GM18499 (cell line): ENCODE measurements around the gene DISC1.

Experiments used
- ATAC-seq: cut with Tn5 transposase; IDR thresholded peaks from one replicate; pipeline ENCODE4 v1.9.1; 2021; ENCODE audit warnings: moderate number of reproducible peaks; ENCODE audit not compliant: insufficient read depth, unreplicated experiment

DISC1 gene

DNA sequence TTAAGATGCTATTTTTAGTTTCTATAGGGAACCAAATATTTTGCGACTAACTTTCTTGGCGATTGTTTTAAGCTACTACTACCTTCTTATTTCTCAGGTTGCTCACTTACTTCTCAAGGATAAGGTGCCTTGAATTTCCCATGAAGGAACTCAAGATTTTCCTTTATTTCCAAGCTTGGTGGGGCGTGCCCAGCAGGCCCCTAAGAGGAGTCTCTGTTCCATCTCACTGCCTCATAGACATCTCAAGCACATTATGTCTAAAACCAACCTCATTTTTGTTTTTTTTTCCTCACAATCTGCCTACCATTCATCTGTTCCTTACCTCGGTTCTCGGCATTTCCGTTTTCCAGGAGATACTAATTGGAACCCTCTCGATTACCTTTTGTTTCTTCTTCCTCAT, 421.9 kb downstream of the DISC1 start:
- no peak for ATAC-seq

GRCh38 chr1:232049335-232049734, 422.7 kb downstream of the DISC1 start:
- ATAC-seq: no peak

DNA sequence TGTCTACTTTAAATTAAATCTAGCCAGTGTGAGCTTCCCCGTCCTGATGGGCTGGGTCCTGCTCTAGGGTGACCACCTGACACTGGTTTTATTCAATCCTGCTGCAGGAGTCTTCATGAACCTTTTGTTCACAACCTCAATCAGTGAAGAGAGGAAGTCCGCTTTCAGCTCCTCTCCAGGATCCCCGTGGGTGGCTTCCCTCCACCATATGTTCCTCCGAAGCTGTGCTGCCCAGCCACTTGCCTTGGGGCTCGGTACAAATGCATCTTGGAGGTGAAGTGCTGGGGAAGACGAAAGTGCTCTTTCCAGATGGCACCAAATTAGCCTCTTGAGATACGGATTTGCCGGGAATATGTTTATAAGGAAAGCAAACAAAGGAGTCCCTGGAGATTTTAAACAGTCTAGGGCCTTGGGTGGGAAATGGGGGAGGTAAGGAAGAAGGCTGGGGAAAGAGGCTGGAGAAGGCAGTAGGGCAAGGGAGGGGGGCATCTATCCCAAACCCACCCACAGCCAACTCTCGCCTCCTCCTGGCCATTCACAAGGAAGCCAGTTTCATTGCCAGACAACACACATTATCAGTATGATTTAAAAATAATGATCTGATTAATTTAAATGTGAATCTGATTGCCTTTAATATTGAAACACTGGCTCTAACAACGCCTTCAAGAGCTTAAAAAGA, 430.8 kb downstream of the DISC1 start:
- no peak for ATAC-seq

- ATAC-seq: no peak
These were observed 431.3 kb downstream of the DISC1 start for GRCh38 chr1:232057896-232058274.

- no peak for ATAC-seq
These were observed 433.3 kb downstream of the DISC1 start for GRCh38 chr1:232059726-232060374.

- no peak for ATAC-seq
These were observed 436.4 kb downstream of the DISC1 start for GRCh38 chr1:232062967-232063366.

DNA sequence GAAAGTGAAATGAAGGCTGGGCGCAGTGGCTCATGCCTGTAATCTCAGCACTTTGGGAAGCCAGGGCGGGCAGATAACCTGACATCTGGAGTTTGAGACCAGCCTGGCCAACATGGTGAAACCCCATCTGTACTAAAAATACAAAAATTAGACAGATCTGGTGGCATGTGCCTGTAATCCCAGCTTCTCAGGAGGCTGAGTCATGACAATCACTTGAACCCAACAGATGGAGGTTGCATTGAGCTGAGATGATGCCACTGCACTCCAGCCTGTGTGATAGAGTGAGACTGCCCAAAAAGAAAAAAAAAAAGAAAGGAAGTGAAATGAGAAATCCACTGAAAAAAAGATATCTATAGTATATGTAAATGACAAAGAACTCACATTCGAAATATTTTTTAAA, 439.9 kb downstream of the DISC1 start:
- no peak for ATAC-seq

- no peak for ATAC-seq
These were observed 447.7 kb downstream of the DISC1 start for GRCh38 chr1:232074265-232074664.

DNA sequence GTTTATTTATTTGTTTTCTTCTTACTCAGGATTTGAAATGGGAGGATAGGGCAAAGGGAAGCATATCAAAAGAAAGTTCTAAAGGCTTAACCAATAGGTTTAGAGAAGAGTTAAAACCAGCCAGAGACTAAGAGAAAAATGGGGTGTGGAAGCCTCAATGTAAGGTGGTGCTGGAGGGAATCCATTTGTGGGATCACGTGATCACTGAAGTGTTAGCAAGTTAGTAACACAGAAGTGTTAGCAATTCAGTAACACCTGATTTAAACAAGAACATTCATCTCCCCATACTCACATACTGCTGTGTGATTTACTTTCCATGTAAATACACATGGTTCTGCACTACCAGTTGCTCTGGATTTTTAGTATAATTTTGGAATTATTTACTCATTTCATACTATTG, 451.2 kb downstream of the DISC1 start:
- no peak for ATAC-seq

GRCh38 chr1:232084584-232085223, 458.1 kb downstream of the DISC1 start:
- no peak for ATAC-seq

DNA sequence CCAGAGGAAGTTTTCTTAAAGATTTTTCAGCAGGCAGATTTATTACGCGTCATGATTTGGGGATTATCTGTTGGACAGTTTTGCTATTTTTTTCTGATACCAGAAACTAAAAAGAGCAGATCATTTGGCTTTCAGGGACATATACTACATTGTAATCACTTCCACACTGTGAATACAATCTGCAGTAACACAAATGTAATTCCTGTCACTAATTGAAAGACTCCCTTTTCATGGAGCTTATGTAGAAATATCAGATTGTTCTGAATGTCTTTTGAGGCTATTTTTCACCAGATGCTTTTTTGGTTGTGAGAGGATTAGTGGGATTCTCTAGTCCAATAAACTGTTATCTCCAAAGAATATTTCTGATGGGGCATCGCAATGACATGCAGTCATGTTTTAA, 464.2 kb downstream of the DISC1 start:
- ATAC-seq: no peak
